ENCODE measurements around the gene KIRREL1. TPM values are rescaled to one million over a fixed set of nuclear protein-coding genes. Genes with fewer than 3 reads are reported as not detected.

The KIRREL1 gene
- total RNA-seq, 1 experiment from 2014 or later, result 45.4 TPM

DNA sequence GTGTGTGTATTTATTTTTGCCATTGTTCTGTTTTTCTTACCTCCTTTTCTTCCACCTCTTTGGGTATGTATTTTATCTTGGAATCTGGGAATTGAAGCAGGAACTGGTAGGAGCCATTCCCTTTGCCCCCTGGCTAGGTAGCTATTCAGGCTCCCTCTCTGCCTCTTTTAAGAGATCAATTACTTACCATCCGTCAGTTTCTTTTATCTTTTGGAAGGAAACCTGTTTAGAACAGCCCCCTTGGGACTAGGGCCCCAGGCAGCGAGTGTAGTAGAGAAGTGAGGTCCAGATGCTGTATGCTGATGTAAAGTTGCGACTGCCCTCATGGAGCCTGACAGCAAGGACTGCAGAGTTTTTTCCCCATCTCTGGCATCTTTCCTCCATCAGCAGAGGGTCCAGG is 41.6 kb downstream of the KIRREL1 start:
- ChIA-PET CTCF (interaction anchor here (1.5 kb wide), 1 partner anchor 43 kb away, joined by 7 read pairs; no protein-coding TSS in a partner anchor), POLR2A (no interaction called here)
- DNase-seq, result no peak
- Mint-ChIP-seq H3K9me3 (ENCODE audit: unreplicated experiment) (no peaks in the 10 kb centered on the region), H3K36me3 (ENCODE audit: insufficient read depth, unreplicated experiment) (peaks cover 41% of the 10 kb centered on the region), H3K4me3 (ENCODE audit: unreplicated experiment) (no peak overlapping the region), H3K27me3 (ENCODE audit: insufficient read depth, unreplicated experiment) (no peaks in the 10 kb centered on the region), H3K27ac (ENCODE audit: unreplicated experiment) (no peak overlapping the region), H3K4me1 (ENCODE audit: low read depth, unreplicated experiment) (peaks cover 6% of the 10 kb centered on the region)
- no peaks in the 10 kb centered on the region for H3K27me3 ChIP-seq (replicated peaks; ENCODE audit: control insufficient read depth, insufficient read depth, low read length)
- H3K36me3 ChIP-seq (ENCODE audit: control insufficient read depth, insufficient read depth, low read length), result no peaks in the 10 kb centered on the region
- TF ChIP-seq, protein P1, sequence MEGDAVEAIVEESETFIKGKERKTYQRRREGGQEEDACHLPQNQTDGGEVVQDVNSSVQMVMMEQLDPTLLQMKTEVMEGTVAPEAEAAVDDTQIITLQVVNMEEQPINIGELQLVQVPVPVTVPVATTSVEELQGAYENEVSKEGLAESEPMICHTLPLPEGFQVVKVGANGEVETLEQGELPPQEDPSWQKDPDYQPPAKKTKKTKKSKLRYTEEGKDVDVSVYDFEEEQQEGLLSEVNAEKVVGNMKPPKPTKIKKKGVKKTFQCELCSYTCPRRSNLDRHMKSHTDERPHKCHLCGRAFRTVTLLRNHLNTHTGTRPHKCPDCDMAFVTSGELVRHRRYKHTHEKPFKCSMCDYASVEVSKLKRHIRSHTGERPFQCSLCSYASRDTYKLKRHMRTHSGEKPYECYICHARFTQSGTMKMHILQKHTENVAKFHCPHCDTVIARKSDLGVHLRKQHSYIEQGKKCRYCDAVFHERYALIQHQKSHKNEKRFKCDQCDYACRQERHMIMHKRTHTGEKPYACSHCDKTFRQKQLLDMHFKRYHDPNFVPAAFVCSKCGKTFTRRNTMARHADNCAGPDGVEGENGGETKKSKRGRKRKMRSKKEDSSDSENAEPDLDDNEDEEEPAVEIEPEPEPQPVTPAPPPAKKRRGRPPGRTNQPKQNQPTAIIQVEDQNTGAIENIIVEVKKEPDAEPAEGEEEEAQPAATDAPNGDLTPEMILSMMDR (IDR thresholded peaks at IDR 0.05; ENCODE audit: insufficient read depth in 1 of 2, low read depth in 1 of 2, low read length in 1 of 2, severe bottlenecking in 1 of 2, unreplicated experiment in 1 of 2), result no peak
- intact Hi-C loops (cut with micrococcal nuclease; ENCODE audit: unreplicated experiment), result no loop called here
- no TSS peak for BruUV-seq (replicated peaks)
- H3K4me1 ChIP-seq, result peaks cover 6% of the 10 kb centered on the region
- H3K4me3 ChIP-seq (ENCODE audit: low read depth, low read length), result no peak overlapping the region
- H3K9me3 ChIP-seq, result no peaks in the 10 kb centered on the region

DNA sequence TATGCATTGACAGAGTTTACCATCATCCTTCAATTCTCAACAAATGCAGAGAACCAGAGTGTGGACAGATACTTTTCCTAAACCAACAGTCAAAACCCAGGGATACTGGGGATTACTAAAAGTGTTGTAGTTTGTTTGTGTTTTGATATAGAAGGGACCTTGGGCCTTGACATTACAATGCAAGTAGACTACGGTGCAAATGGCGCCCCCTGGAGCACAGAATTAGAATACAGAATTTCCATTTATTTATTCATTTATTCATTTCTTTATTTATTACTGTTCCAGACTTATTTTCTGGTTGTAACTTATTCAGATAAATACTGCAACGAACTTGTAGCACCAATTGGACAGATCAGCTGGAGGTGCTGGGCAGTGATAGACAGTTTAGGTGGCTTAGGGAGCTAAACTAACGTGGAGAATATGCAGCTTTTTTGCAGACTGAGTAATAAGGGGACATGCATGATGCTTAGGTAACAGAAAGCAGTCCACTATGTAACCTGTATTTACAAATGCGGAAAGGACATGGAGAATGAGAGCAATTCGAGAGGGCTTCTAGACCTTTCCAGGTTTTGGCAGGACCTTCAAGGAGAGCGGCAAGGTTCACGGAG is 42.6 kb downstream of the KIRREL1 start:
- H3K27ac Mint-ChIP-seq (ENCODE audit: unreplicated experiment), result no peak overlapping the region
- no TSS peak for BruUV-seq (replicated peaks)
- intact Hi-C loops (cut with micrococcal nuclease; ENCODE audit: unreplicated experiment), result loop anchor here (1.0 to 2.0 kb wide), 4 partner anchors 33 to 89 kb away; no protein-coding TSS in a partner anchor
- no peak overlapping the region for H3K4me3 Mint-ChIP-seq (ENCODE audit: unreplicated experiment)
- H3K9me3 Mint-ChIP-seq (ENCODE audit: unreplicated experiment), result no peaks in the 10 kb centered on the region
- Histone ChIP-seq H3K27me3 (replicated peaks; ENCODE audit: control insufficient read depth, insufficient read depth, low read length) (no peaks in the 10 kb centered on the region), H3K9me3 (no peaks in the 10 kb centered on the region), H3K4me3 (ENCODE audit: low read depth, low read length) (no peak overlapping the region), H3K4me1 (peaks cover 6% of the 10 kb centered on the region), H3K36me3 (ENCODE audit: control insufficient read depth, insufficient read depth, low read length) (no peaks in the 10 kb centered on the region)
- ChIA-PET CTCF (interaction anchor here (0.7 to 2.4 kb wide), 3 partner anchors 17 to 44 kb away, joined by 5 to 24 read pairs (median 8); no protein-coding TSS in a partner anchor), POLR2A (no interaction called here)
- peaks cover 40% of the 10 kb centered on the region for H3K36me3 Mint-ChIP-seq (ENCODE audit: insufficient read depth, unreplicated experiment)
- peaks cover 8% of the 10 kb centered on the region for H3K4me1 Mint-ChIP-seq (ENCODE audit: low read depth, unreplicated experiment)
- TF ChIP-seq, protein P1 (IDR thresholded peaks at IDR 0.05; ENCODE audit: insufficient read depth in 1 of 2, low read depth in 1 of 2, low read length in 1 of 2, severe bottlenecking in 1 of 2, unreplicated experiment in 1 of 2), result peak; percentile 50 to 81
- no peaks in the 10 kb centered on the region for H3K27me3 Mint-ChIP-seq (ENCODE audit: insufficient read depth, unreplicated experiment)
- peak in 1 of 2 experiments; percentile 41 for DNase-seq

DNA sequence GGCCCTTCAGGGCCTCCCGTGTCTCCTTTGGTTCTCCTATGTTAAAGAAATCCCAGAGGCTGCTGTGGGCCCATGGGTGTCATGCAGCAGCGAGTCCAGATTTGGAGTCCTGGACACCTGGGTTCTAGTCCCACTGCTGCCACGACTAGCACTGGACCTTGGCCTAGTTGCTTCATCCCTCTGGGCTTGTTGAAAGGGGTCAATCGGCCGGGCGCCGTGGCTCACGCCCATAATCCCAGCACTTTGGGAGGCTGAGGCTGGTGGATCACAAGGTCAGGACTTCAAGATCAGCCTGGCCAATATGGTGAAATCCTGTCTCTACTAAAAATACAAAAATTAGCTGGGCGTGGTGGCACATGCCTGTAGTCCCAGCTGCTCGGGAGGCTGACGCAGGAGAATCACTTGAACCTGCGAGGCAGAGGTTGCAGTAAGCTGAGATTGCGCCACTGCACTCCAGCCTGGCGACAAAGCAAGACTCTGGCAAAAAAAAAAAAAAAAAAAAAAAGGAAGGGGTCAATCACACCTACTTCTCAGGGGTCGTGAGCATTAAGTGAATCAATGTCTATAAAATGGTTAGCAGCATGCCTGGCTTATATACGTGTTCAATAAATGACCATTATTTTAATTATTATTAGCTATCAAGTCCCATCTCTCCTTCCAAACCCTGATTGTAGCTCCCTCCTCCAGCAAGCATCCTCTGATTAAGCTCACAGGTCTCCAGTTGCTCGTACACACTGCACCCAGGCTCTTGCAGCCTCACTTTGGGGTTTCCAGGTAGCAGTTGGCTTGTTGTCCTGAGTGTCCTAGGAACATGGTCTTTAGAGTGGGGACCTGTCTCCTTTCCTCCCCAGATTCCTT is 43.8 kb downstream of the KIRREL1 start:
- DNase-seq, result no peak
- ChIA-PET CTCF (interaction anchor here (2.4 kb wide), 1 partner anchor 45 kb away, joined by 24 read pairs; no protein-coding TSS in a partner anchor), POLR2A (no interaction called here)
- Histone ChIP-seq H3K27me3 (replicated peaks; ENCODE audit: control insufficient read depth, insufficient read depth, low read length) (no peaks in the 10 kb centered on the region), H3K9me3 (no peaks in the 10 kb centered on the region), H3K4me3 (ENCODE audit: low read depth, low read length) (no peak overlapping the region), H3K36me3 (ENCODE audit: control insufficient read depth, insufficient read depth, low read length) (no peaks in the 10 kb centered on the region), H3K4me1 (peaks cover 13% of the 10 kb centered on the region)
- Mint-ChIP-seq H3K27me3 (ENCODE audit: insufficient read depth, unreplicated experiment) (no peaks in the 10 kb centered on the region), H3K4me1 (ENCODE audit: low read depth, unreplicated experiment) (peaks cover 19% of the 10 kb centered on the region), H3K4me3 (ENCODE audit: unreplicated experiment) (no peak overlapping the region), H3K27ac (ENCODE audit: unreplicated experiment) (no peak overlapping the region), H3K36me3 (ENCODE audit: insufficient read depth, unreplicated experiment) (peaks cover 33% of the 10 kb centered on the region), H3K9me3 (ENCODE audit: unreplicated experiment) (no peaks in the 10 kb centered on the region)
- intact Hi-C loops (cut with micrococcal nuclease; ENCODE audit: unreplicated experiment), result loop anchor here (2.0 kb wide), 1 partner anchor 34 kb away; no protein-coding TSS in a partner anchor
- TF ChIP-seq, protein P1 (IDR thresholded peaks at IDR 0.05; ENCODE audit: insufficient read depth in 1 of 2, low read depth in 1 of 2, low read length in 1 of 2, severe bottlenecking in 1 of 2, unreplicated experiment in 1 of 2), result no peak
- BruUV-seq (replicated peaks), result no TSS peak
